Aorta (tissue), 5 donors: ENCODE measurements around the gene ACP5. TPM values are rescaled to one million over a fixed set of nuclear protein-coding genes. Genes with fewer than 3 reads are reported as not detected.
"Not testable (repeated sequence)": the region's sequence is repeated elsewhere in the genome, so short reads cannot be mapped to it uniquely, and the experiment has no call there.

Experiments used
- ATAC-seq: fragments of 200-7000 bp; cut with Tn5 transposase; one replicate; pipeline ENCODE4 v1.9.1; 2022; ENCODE audit warnings: moderate library complexity; ENCODE audit not compliant: low FRiP score
- DNase-seq, 2 donors: peaks; one replicate each; pipeline ENCODE4 v3.0.0-alpha.2; 2020
- H3K27ac ChIP-seq, 2 donors: one replicate each; pipeline ENCODE4 v1.5.1; 2013; ENCODE audit warnings: low read length in 2 of 2, mild to moderate bottlenecking in 2 of 2, moderate library complexity in 2 of 2, control low read depth in 1 of 2, inconsistent platforms in 1 of 2, low read depth in 1 of 2
- H3K27me3 ChIP-seq, 2 donors: one replicate each; pipeline ENCODE4 v1.6.1; 2013; ENCODE audit warnings: control low read depth in 1 of 2, low read length in 1 of 2, mild to moderate bottlenecking in 1 of 2, moderate library complexity in 1 of 2; ENCODE audit not compliant: insufficient read depth in 2 of 2, control insufficient read depth in 1 of 2
- H3K36me3 ChIP-seq, 2 donors: one replicate each; pipeline ENCODE4 v1.6.1; 2013; ENCODE audit warnings: control low read depth in 1 of 2, low read length in 1 of 2, mild to moderate bottlenecking in 1 of 2; ENCODE audit not compliant: insufficient read depth in 2 of 2, control insufficient read depth in 1 of 2
- H3K4me1 ChIP-seq, 2 donors: one replicate each; pipeline ENCODE4 v1.6.1; 2013; ENCODE audit warnings: low read length in 2 of 2, control low read depth in 1 of 2, mild to moderate bottlenecking in 1 of 2, moderate library complexity in 1 of 2; ENCODE audit not compliant: insufficient read depth in 2 of 2, control insufficient read depth in 1 of 2
- H3K4me3 ChIP-seq, 2 donors: one replicate each; pipeline ENCODE4 v1.5.1; 2013; ENCODE audit warnings: low read length in 2 of 2, control low read depth in 1 of 2, mild to moderate bottlenecking in 1 of 2
- H3K9me3 ChIP-seq: one replicate; pipeline ENCODE4 v1.6.1; 2013; ENCODE audit warnings: mild to moderate bottlenecking, low read length; ENCODE audit not compliant: control insufficient read depth
- WGBS, 2 donors: extraction: QIAGEN DNeasy Blood & Tissue Kit; methylation state at CpG; one replicate each; pipeline ENCODE4 v1.1.7; 2013; 5-methylcytosine and 5-hydroxymethylcytosine counted together
- intact Hi-C, 2 donors: fragments of 100-400 bp; cut with DNase I; formaldehyde crosslinking; loops; one replicate each; pipeline versions ENCODE4 v1.14.2 to v1.15.0; 2022
- polyA plus RNA-seq, 2 donors: library from polyadenylated mRNA; stranded (reverse); fragments of 200-250 nt; gene quantifications; one replicate each; pipeline ENCODE4 v1.2.3, GENCODE V29; 2013
- total RNA-seq, 2 donors: library from RNA; stranded (reverse); fragmentation: NEBNext Ultra II Directional; extraction: Animal tissue kit (Norgen Biotek cat#: 25700); gene quantifications; one replicate each; pipeline ENCODE4 v1.2.1, GENCODE V29; 2021
- donor health status: healthy with polysubstance abuse.
- donor health status: Bipolar disorder and iron deficiency.
- donor health status: DM: no; HTN: no; CAD: no.
- donor health status: DM: no; HTN: no; CAD: no.
- donor health status: DM: yes; HTN: yes; CAD: no.

Gene ACP5
- total and polyA plus RNA-seq, 4 donors, result 5.2 to 45.3 (median 12.9) TPM

DNA sequence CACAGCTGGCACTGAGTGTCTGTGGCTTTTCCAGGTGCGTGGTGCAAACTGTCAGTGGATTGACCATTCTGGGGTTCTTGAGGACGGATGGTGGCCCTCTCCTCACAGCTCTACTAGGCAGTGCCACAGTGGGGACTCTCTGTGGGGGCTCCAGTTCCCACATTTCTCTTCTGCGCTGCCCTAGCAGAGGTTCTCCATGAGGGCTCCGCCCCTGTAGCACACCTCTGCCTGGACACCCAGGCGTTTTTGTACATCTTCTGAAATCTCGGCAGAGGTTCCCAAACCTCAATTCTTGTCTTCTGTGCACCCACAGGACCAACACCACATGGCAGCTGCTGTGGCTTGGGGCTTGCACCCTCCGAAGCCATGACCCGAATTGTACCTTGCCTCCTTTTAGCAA, 29.0 kb upstream of the ACP5 start:
- 93 to 94% methylated on average over 8 of the region's 8 CpGs for WGBS, 2 donors
- no peaks in the 10 kb centered on the region for H3K36me3 ChIP-seq
- ATAC-seq, result no peak
- no peak overlapping the region for H3K27ac ChIP-seq
- no peak for DNase-seq
- no peaks in the 10 kb centered on the region for H3K27me3 ChIP-seq
- intact Hi-C loops, result no loop called here
- no peak overlapping the region for H3K4me3 ChIP-seq
- H3K9me3 ChIP-seq, result no peaks in the 10 kb centered on the region
- no peaks in the 10 kb centered on the region for H3K4me1 ChIP-seq

DNA sequence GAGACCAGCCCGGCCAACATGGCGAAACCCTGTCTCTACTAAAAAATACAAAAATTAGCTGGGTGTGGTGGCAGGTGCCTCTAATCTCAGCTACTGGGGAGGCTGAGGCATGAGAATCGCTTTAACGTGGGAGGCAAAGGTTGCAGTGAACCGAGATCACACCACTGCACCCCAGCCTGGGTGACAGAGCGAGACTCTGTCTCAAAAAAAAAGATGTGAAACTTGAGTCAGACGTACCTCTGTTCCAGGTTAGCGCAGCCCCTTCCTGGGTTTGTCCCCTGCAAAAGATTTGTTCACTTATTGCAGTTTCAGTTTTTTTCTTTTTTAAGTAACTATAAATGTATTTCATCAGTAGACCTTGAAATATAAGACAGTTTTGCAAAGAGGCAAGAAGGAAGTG, 22.3 kb upstream of the ACP5 start:
- DNase-seq, H3K27me3 ChIP-seq, H3K4me1 ChIP-seq, ATAC-seq, H3K4me3 ChIP-seq, H3K36me3 ChIP-seq, H3K27ac ChIP-seq, H3K9me3 ChIP-seq: not testable (repeated sequence)
- WGBS, 2 donors, result 93 to 96% methylated on average over 8 of the region's 8 CpGs
- intact Hi-C loops, result loop anchor here in 1 of 2 donors (10.0 kb wide), 1 partner anchor 305 kb away; the partner anchor contains the start of gene TSPAN16

DNA sequence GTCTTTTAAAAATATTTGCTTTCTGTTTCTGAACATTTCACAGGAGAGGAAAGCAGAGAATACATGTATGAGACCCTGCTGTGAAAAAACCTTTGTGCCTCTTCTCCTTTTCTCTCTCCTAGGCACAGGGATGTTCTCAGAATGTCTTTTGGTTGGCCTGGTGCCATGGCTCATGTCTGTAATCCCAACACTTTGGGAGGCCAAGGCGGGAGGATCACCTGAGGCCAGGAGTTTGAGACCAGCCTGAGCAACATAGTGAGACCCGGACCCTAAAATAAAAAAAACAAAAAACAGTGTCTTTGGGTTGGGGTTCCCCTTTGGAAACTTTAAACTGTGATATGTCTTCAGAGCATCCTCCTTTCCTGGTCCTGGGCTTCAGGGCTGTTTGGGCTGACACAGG, 21.3 kb upstream of the ACP5 start:
- DNase-seq (peak in 1 of 2 donors; percentile 15), ATAC-seq (no peak)
- WGBS, 2 donors, result 91% methylated on average over 2 of the region's 2 CpGs
- no peaks in the 10 kb centered on the region for H3K27me3 ChIP-seq
- H3K9me3 ChIP-seq, result no peaks in the 10 kb centered on the region
- no peak overlapping the region for H3K27ac ChIP-seq
- intact Hi-C loops, result loop anchor here in 1 of 2 donors (10.0 kb wide), 1 partner anchor 304 kb away; the partner anchor contains the start of gene TSPAN16
- no peaks in the 10 kb centered on the region for H3K4me1 ChIP-seq
- no peaks in the 10 kb centered on the region for H3K36me3 ChIP-seq
- H3K4me3 ChIP-seq, result peak overlapping the region in 1 of 2 donors; percentile 96

DNA sequence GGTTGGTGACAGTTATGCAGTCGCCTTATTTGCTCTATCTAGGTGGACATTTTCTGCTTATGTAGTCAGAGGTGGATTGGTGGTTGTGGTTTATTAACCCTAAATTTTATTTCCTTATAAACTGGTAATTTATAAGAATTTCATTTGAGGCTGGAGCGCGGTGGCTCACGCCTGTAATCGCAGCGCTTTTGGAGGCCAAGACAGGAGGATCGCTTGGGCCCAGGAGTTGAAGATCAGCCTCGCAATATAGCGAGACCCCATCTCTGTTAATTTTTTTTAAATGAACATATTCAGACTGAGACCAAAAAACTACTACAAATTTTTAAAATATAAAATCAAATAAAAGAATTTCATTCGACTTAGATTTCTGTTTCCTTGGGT, 20.6 kb upstream of the ACP5 start:
- H3K27me3 ChIP-seq, result no peaks in the 10 kb centered on the region
- ATAC-seq (no peak), DNase-seq (peak in 1 of 2 donors; percentile 16)
- intact Hi-C loops, result loop anchor here in 1 of 2 donors (10.0 kb wide), 1 partner anchor 303 kb away; the partner anchor contains the start of gene TSPAN16
- 64 to 69% methylated on average over 10 of the region's 10 CpGs for WGBS, 2 donors
- no peaks in the 10 kb centered on the region for H3K4me1 ChIP-seq
- no peaks in the 10 kb centered on the region for H3K36me3 ChIP-seq
- H3K9me3 ChIP-seq, result no peaks in the 10 kb centered on the region
- H3K4me3 ChIP-seq, result peak overlapping the region; percentile 95 to 96
- no peak overlapping the region for H3K27ac ChIP-seq

DNA sequence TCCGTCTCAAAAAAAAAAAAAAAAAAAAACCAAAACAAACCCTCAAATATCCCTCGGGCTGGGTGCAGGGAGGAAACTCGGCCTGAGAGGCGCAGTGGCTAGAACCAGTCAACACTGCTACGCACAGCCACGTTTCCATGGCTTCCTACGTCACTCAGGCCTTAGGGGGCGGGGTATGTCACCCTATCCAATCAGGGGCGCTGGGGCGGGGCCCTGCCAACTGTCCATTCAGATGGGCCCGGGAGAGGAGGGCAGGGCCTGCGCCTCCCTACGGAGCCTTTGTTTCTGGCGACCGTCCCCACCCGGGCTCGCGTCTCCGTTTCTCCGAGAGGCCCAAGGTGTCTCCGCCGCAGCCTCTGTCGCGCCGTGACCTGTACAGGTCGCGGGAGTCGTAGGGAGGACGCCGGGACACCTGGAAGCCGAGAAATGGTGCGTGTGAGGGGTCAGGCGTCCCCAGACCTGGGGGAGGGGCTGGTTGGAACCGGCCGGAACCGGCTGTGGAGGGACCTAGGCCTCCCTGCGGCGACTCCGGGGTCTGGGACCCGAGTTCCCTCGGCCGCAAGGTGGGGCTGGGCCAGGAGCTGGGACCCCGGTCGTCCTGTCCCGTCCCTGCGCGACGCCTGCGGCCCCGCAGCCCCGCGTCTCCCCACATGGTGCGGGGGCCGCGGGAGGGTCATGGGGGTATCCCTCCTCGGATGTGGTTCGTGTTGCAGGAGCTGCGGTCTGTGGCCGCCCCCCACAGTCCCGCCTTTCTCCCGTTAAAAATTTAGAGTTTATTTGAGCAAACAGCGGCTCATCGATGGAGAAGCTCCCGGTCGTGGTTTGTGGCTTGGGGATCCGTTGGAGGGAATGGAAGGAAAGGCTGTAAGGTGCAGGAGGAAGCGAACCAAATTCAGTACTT, 20.0 kb upstream of the ACP5 start, which contains the start of gene ZNF627:
Gene ZNF627, plus strand, starts transcription at position 282 of the 901 bp plus-strand sequence. Its CDS starts 145 bp downstream, at position 427.
- H3K4me1 ChIP-seq, result no peaks in the 10 kb centered on the region

DNA sequence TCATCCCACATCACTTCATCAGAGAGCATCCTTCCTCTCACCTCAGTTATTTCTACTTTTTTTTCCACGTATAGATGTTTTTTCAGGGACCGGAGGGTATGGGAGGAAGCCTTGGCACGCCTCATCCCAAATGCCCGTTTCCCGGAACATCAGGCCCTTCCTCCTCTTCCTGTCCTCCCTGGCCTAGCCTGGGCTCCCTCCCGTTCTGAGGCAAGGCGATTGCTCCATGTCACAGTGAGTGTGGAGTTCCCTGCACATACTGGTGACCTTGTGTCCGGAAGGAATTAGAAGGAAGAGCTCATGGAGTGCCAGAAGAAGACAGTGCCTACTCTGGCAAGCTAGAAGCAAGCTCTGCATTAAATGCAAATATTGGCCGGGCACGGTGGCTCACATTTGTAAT, 18.7 kb upstream of the ACP5 start:
- intact Hi-C loops, result loop anchor here in 1 of 2 donors (10.0 kb wide), 1 partner anchor 301 kb away; the partner anchor contains the start of gene TSPAN16
- ATAC-seq (no peak), DNase-seq (peak in 1 of 2 donors; percentile 68)
- no peaks in the 10 kb centered on the region for H3K36me3 ChIP-seq
- no peaks in the 10 kb centered on the region for H3K9me3 ChIP-seq
- 89 to 92% methylated on average over 10 of the region's 10 CpGs for WGBS, 2 donors
- no peak overlapping the region for H3K4me3 ChIP-seq
- no peaks in the 10 kb centered on the region for H3K27me3 ChIP-seq
- H3K27ac ChIP-seq, result no peak overlapping the region
- no peaks in the 10 kb centered on the region for H3K4me1 ChIP-seq

More for the DNA sequence above, 20.0 kb upstream of the ACP5 start, which contains the start of gene ZNF627:
- DNase-seq, result peak; percentile 99 to 100
- H3K4me3 ChIP-seq, result peak within 1 kb of the TSS; percentile 95 to 96
- H3K27ac ChIP-seq, result peak within 1 kb of the TSS in 1 of 2 donors; percentile 49
- no peaks in the 10 kb centered on the region for H3K27me3 ChIP-seq
- H3K36me3 ChIP-seq, result no peaks in the 10 kb centered on the region
- intact Hi-C loops, result loop anchor here in 1 of 2 donors (10.0 kb wide), 1 partner anchor 303 kb away; the partner anchor contains the start of gene TSPAN16
- 0% methylated on average over 63 to 67 of the region's 67 CpGs for WGBS, 2 donors
- H3K9me3 ChIP-seq, result no peaks in the 10 kb centered on the region
- peak; percentile 100 for ATAC-seq

DNA sequence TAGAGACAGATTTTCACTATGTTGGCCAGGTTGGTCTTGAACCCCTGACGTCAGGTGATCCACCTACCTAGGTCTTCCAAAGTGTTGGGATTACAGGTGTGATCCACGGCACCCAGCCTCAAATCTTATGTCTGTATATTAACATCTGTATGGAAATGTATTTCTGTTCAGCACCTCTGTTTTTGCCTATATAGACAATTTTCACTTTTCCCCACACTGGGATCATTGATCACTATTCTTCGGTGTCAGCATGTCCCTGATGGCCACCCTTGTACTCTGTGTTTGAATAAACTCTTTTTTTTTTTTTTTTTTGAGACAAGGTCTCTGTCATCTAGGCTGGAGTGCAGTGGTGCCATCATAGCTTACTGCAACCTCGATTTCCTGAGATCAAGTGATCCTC, 16.6 kb upstream of the ACP5 start:
- Histone ChIP-seq H3K4me3 (no peak overlapping the region), H3K9me3 (no peaks in the 10 kb centered on the region), H3K27ac (no peak overlapping the region), H3K27me3 (no peaks in the 10 kb centered on the region), H3K36me3 (no peaks in the 10 kb centered on the region), H3K4me1 (no peaks in the 10 kb centered on the region)
- DNase-seq (peak in 1 of 2 donors; percentile 1), ATAC-seq (no peak)
- 80 to 81% methylated on average over 4 of the region's 4 CpGs for WGBS, 2 donors
- intact Hi-C loops, result loop anchor here in 1 of 2 donors (10.0 kb wide), 1 partner anchor 299 kb away; the partner anchor contains the start of gene TSPAN16

DNA sequence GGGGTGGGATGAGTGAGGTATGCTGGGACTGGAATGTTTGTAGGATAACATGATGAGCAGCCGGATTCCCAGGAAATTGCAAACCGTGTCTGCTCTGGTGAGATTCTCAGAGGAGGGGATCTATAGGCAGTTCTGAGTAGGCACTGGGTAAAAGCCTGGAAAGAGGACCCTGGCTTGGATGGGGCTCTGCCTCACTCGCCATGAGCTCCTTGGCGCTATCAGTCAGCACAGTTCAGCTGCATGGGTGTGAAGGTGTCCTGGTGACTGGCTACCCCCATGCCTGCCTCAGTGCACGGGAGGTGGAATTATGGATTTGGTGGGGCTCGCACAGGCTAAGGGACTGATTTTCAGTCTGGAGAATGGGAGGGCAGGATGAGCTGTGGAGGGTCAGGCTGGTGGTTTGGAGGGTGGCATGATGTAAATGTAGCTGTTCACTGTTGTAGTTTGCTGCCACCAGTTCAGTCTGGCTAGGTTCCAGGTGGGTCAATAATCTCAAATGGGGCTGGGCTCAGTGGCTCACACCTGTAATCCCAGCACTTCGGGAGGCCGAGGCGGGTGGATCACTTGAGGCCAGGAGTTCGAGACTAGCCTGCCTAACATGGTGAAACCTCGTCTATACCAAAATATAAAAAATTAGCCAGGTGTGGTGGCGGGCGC, 10.7 kb upstream of the ACP5 start:
- H3K4me3 ChIP-seq, result no peak overlapping the region
- H3K36me3 ChIP-seq, result no peaks in the 10 kb centered on the region
- 66 to 68% methylated on average over 13 of the region's 13 CpGs for WGBS, 2 donors
- intact Hi-C loops, result loop anchor here (1.0 to 5.0 kb wide), 2 partner anchors 91 to 92 kb away; no protein-coding TSS in a partner anchor
- no peaks in the 10 kb centered on the region for H3K4me1 ChIP-seq
- ATAC-seq (no peak), DNase-seq (no peak)
- H3K27ac ChIP-seq, result no peak overlapping the region
- H3K27me3 ChIP-seq, result no peaks in the 10 kb centered on the region
- no peaks in the 10 kb centered on the region for H3K9me3 ChIP-seq
